Measurements from ENCODE around the gene CAPN15. TPM values are rescaled to one million over a fixed set of nuclear protein-coding genes. Genes with fewer than 3 reads are reported as not detected.

The CAPN15 gene
- polyA plus RNA-seq, 1 experiment: 7.5 TPM

DNA sequence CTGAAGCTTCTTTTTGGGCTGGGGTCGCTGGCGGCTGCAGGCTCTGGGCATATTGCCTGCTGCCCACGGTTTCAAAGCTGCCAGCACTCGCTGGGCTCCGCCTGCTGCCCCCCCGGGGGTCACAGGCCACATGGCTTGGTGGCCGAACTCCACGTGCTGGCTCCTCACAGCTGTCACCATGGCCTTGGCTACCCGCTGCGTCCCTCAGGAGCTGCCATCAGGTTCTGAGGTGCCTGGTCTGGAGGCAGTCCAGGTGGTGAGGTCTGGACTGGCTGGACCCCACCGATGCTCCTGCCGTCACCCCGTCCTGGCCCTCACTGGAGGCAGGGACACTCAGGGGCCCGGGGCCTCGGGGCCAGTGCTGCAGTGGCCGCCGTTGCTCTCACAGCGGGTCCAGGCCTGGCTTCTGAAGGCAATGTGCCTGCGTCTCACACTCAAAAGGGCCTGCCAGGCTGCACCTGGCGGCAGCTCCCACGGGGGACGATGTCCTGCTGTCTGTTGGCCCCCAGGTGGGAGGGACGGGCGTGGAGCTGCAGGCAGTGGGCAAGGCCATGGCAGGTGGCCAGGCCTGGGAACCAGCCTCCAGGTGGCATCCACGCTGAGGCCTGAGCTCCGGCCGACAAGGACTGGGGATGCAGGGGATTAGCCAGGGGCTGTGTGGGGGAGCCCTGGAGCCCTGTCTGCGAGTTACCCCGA lies 13.3 kb downstream of the CAPN15 start:
- Histone ChIP-seq H3K27me3 (ENCODE audit: control insufficient read depth, insufficient read depth, low read length) (no peaks in the 10 kb centered on the region), H3K27ac (ENCODE audit: low read depth, low read length) (no peak overlapping the region), H3K4me3 (ENCODE audit: low read depth, low read length) (no peak overlapping the region), H3K9me3 (ENCODE audit: control insufficient read depth, insufficient read depth, low read length) (peaks cover 17% of the 10 kb centered on the region; the same call in 1 of the 2 replicates)
- DNase-seq (ENCODE audit: low read depth, low spot score): no peak
- ChIA-PET CTCF (no interaction called here), POLR2A (interaction anchor here (0.8 to 1.2 kb wide), 5 partner anchors 12 to 79 kb away, joined by 3 to 7 read pairs (median 4); partner anchors contain the start of gene CAPN15)
- TF ChIP-seq, protein P1, sequence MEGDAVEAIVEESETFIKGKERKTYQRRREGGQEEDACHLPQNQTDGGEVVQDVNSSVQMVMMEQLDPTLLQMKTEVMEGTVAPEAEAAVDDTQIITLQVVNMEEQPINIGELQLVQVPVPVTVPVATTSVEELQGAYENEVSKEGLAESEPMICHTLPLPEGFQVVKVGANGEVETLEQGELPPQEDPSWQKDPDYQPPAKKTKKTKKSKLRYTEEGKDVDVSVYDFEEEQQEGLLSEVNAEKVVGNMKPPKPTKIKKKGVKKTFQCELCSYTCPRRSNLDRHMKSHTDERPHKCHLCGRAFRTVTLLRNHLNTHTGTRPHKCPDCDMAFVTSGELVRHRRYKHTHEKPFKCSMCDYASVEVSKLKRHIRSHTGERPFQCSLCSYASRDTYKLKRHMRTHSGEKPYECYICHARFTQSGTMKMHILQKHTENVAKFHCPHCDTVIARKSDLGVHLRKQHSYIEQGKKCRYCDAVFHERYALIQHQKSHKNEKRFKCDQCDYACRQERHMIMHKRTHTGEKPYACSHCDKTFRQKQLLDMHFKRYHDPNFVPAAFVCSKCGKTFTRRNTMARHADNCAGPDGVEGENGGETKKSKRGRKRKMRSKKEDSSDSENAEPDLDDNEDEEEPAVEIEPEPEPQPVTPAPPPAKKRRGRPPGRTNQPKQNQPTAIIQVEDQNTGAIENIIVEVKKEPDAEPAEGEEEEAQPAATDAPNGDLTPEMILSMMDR (IDR thresholded peaks at IDR 0.05; ENCODE audit: low read depth, low read length): no peak

DNA sequence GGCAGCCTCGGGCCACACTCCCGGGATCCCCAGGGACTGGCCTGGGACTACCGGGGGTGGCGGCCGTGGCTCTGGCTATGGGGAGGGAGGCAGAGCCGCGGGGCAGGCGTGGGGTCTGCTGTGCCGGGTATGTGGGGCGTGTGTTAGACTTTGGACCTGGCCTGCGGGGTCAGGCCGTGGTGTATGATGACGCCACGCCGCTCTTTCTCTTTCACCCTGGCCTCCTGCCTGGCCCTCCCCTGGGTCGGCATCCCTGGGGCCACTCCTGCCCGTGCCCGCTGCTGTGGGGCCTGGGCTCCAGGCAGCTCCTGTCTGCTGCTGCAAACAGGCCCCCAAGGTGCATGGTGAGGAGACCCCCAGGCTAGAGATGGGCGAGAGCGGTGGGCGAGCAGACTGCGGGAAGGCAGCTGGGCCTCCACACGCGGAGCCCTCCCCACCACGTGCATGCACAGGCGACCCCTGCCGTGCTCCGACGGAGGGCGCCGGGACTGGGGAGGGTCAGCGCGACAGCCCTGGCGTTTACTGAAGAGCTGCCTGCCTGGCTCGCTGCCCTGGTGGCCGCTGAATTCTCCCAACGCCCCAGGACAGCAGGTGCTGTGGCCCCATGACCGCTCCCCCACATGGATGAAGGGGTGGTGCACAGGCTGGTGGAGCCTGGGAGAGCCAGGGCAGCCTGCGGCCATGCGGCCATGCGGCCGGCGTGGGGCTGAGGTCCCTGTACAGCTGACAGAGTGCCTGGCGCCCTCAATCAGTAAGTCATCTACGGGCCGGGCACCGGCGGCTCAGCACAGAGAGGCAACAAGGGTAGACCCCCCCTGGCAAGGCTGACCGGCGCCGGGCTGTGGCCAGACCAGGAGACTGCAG lies 16.0 kb downstream of the CAPN15 start:
- no peak for DNase-seq (ENCODE audit: low read depth, low spot score)
- no peaks in the 10 kb centered on the region for H3K27me3 ChIP-seq (ENCODE audit: control insufficient read depth, insufficient read depth, low read length)
- H3K27ac ChIP-seq (ENCODE audit: low read depth, low read length): no peak overlapping the region
- H3K9me3 ChIP-seq (ENCODE audit: control insufficient read depth, insufficient read depth, low read length): peaks cover 6% of the 10 kb centered on the region; the same call in 1 of the 2 replicates
- ChIA-PET POLR2A (no interaction called here), CTCF (no interaction called here)
- TF ChIP-seq, protein P1 (IDR thresholded peaks at IDR 0.05; ENCODE audit: low read depth, low read length): no peak
- H3K4me3 ChIP-seq (ENCODE audit: low read depth, low read length): no peak overlapping the region

DNA sequence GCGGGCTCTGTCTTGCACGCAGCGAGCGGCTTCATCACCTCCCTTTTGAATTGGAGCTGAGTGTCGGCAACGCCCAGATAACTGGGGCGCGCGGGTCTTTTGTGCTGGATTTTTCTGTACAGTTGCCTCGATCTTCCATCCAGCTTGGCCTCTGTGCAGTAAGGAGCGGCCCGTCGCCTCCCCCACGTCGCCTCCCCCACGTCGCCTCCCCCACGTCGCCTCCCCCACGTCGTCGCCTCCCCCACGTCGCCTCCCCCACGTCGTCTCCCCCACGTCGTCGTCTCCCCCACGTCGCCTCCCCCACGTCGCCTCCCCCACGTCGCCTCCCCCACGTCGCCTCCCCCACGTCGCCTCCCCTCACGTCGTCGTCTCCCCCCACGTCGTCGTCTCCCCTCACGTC lies 17.0 kb downstream of the CAPN15 start:
- CTCF ChIA-PET: no interaction called here
- H3K4me3 ChIP-seq (ENCODE audit: low read depth, low read length): no peak overlapping the region
- H3K27me3 ChIP-seq (ENCODE audit: control insufficient read depth, insufficient read depth, low read length): no peaks in the 10 kb centered on the region
- POLR2A ChIA-PET: no interaction called here
- DNase-seq (ENCODE audit: low read depth, low spot score): no peak
- H3K27ac ChIP-seq (ENCODE audit: low read depth, low read length): no peak overlapping the region
- TF ChIP-seq, protein P1 (IDR thresholded peaks at IDR 0.05; ENCODE audit: low read depth, low read length): no peak
- H3K9me3 ChIP-seq (ENCODE audit: control insufficient read depth, insufficient read depth, low read length): peaks cover 6% of the 10 kb centered on the region; the same call in 1 of the 2 replicates

DNA sequence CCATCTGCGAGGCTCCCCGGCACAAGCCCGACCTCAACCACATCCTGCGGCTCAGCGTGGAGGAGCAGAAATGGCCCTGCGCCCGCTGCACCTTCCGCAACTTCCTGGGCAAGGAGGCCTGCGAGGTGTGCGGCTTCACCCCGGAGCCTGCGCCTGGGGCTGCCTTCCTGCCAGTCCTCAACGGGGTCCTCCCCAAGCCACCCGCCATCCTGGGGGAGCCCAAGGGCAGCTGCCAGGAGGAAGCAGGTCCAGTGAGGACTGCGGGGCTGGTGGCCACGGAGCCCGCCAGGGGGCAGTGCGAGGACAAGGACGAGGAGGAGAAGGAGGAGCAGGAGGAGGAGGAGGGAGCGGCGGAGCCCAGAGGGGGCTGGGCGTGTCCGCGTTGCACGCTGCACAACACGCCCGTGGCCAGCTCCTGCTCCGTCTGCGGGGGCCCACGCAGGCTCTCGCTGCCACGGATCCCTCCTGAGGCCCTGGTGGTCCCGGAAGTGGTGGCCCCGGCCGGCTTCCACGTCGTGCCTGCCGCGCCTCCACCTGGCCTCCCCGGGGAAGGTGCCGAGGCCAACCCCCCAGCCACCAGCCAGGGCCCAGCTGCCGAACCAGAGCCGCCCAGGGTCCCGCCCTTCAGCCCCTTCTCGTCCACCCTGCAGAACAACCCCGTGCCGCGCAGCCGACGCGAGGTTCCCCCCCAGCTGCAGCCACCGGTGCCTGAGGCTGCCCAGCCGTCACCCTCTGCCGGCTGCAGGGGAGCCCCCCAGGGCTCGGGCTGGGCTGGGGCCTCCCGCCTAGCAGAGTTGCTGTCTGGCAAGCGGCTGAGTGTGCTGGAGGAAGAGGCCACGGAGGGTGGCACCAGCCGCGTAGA lies 19.6 kb downstream of the CAPN15 start:
- no peak for DNase-seq (ENCODE audit: low read depth, low spot score)
- TF ChIP-seq, protein P1 (IDR thresholded peaks at IDR 0.05; ENCODE audit: low read depth, low read length): peak; percentile 31; the same call in 1 of the 2 replicates
- CTCF ChIA-PET: no interaction called here
- Histone ChIP-seq H3K27ac (ENCODE audit: low read depth, low read length) (no peak overlapping the region), H3K27me3 (ENCODE audit: control insufficient read depth, insufficient read depth, low read length) (no peaks in the 10 kb centered on the region), H3K4me3 (ENCODE audit: low read depth, low read length) (no peak overlapping the region), H3K9me3 (ENCODE audit: control insufficient read depth, insufficient read depth, low read length) (peaks cover 16% of the 10 kb centered on the region; the same call in 1 of the 2 replicates)
- POLR2A ChIA-PET: no interaction called here
